ENCODE measurements around the gene C10orf67.

C10orf67 gene

DNA sequence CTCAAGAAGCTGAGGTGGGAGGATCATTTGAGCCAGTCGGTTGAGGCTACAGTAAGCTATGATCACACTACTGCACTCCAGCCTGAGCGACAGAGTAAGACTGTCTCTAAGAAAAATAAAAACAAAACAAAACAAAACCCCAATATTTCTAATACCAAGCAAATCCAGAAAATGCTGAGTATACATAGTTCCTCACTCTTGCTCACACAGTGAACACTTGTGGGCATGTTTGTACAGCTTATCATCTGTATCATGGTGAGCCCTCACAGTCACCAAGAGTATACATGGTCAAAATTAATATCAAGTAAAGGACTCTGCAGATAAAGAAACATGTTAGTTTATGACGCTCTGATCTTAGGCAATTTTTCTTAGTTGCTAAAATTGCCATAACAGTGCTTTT lies 41.5 kb upstream of the C10orf67 start:
- TF ChIP-seq, protein P1, sequence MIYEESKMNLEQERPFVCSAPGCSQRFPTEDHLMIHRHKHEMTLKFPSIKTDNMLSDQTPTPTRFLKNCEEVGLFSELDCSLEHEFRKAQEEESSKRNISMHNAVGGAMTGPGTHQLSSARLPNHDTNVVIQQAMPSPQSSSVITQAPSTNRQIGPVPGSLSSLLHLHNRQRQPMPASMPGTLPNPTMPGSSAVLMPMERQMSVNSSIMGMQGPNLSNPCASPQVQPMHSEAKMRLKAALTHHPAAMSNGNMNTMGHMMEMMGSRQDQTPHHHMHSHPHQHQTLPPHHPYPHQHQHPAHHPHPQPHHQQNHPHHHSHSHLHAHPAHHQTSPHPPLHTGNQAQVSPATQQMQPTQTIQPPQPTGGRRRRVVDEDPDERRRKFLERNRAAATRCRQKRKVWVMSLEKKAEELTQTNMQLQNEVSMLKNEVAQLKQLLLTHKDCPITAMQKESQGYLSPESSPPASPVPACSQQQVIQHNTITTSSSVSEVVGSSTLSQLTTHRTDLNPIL (CRISPR knock-in tag; IDR thresholded peaks at IDR 0.05; ENCODE audit: low read depth), result no peak
- TF ChIP-seq RARB (CRISPR knock-in tag; IDR thresholded peaks at IDR 0.05), result no peak
- no peak for TF ChIP-seq GLIS3 (CRISPR knock-in tag; IDR thresholded peaks at IDR 0.05)
- TF ChIP-seq ARNTL (CRISPR knock-in tag; IDR thresholded peaks at IDR 0.05; ENCODE audit: borderline replicate concordance, low read depth), result no peak
- no peak for TF ChIP-seq ZNF8 (CRISPR knock-in tag; IDR thresholded peaks at IDR 0.05)
- no peak for TF ChIP-seq PPARA (CRISPR knock-in tag; IDR thresholded peaks at IDR 0.05; ENCODE audit: borderline replicate concordance)
- TF ChIP-seq, protein P2, sequence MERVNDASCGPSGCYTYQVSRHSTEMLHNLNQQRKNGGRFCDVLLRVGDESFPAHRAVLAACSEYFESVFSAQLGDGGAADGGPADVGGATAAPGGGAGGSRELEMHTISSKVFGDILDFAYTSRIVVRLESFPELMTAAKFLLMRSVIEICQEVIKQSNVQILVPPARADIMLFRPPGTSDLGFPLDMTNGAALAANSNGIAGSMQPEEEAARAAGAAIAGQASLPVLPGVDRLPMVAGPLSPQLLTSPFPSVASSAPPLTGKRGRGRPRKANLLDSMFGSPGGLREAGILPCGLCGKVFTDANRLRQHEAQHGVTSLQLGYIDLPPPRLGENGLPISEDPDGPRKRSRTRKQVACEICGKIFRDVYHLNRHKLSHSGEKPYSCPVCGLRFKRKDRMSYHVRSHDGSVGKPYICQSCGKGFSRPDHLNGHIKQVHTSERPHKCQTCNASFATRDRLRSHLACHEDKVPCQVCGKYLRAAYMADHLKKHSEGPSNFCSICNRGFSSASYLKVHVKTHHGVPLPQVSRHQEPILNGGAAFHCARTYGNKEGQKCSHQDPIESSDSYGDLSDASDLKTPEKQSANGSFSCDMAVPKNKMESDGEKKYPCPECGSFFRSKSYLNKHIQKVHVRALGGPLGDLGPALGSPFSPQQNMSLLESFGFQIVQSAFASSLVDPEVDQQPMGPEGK (CRISPR knock-in tag; IDR thresholded peaks at IDR 0.05; ENCODE audit: borderline replicate concordance), result no peak
- TF ChIP-seq, protein P3, sequence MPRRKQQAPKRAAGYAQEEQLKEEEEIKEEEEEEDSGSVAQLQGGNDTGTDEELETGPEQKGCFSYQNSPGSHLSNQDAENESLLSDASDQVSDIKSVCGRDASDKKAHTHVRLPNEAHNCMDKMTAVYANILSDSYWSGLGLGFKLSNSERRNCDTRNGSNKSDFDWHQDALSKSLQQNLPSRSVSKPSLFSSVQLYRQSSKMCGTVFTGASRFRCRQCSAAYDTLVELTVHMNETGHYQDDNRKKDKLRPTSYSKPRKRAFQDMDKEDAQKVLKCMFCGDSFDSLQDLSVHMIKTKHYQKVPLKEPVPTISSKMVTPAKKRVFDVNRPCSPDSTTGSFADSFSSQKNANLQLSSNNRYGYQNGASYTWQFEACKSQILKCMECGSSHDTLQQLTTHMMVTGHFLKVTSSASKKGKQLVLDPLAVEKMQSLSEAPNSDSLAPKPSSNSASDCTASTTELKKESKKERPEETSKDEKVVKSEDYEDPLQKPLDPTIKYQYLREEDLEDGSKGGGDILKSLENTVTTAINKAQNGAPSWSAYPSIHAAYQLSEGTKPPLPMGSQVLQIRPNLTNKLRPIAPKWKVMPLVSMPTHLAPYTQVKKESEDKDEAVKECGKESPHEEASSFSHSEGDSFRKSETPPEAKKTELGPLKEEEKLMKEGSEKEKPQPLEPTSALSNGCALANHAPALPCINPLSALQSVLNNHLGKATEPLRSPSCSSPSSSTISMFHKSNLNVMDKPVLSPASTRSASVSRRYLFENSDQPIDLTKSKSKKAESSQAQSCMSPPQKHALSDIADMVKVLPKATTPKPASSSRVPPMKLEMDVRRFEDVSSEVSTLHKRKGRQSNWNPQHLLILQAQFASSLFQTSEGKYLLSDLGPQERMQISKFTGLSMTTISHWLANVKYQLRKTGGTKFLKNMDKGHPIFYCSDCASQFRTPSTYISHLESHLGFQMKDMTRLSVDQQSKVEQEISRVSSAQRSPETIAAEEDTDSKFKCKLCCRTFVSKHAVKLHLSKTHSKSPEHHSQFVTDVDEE (CRISPR knock-in tag; IDR thresholded peaks at IDR 0.05), result no peak
- TF ChIP-seq ESRRG (CRISPR knock-in tag; IDR thresholded peaks at IDR 0.05), result no peak
- TF ChIP-seq TCF4 (CRISPR knock-in tag; IDR thresholded peaks at IDR 0.05; ENCODE audit: borderline replicate concordance), result no peak
- no peak for TF ChIP-seq ZFP30 (CRISPR knock-in tag; IDR thresholded peaks at IDR 0.05)
- TF ChIP-seq ZC3H10 (CRISPR knock-in tag; IDR thresholded peaks at IDR 0.05), result no peak
- ATAC-seq, result no peak

DNA sequence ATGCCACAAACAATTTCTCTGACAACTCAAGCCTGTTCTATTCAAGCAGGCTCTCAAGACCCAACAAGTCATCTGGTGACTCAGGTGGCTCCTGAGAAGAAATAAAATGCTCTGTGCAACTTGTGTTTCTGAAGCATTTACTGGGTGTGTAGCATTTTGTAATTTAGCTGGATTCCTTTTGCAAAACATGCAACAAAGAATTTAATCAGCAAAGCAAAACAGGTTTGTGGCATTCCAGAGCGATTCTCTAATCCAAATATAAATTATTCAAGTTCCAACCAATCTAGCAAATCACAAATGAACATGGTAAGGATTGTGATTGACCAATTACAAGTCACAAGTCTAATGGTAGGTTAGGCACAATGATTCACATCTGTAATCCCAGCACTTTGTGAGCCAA lies 39.8 kb upstream of the C10orf67 start:
- TF ChIP-seq ZNF8 (CRISPR knock-in tag; IDR thresholded peaks at IDR 0.05) (no peak), GLIS3 (CRISPR knock-in tag; IDR thresholded peaks at IDR 0.05) (no peak), TOX (CRISPR knock-in tag; IDR thresholded peaks at IDR 0.05; ENCODE audit: borderline replicate concordance) (no peak), ZFP30 (CRISPR knock-in tag; IDR thresholded peaks at IDR 0.05) (no peak), BACH2 (CRISPR knock-in tag; IDR thresholded peaks at IDR 0.05; ENCODE audit: borderline replicate concordance) (no peak)
- TF ChIP-seq, protein P4, sequence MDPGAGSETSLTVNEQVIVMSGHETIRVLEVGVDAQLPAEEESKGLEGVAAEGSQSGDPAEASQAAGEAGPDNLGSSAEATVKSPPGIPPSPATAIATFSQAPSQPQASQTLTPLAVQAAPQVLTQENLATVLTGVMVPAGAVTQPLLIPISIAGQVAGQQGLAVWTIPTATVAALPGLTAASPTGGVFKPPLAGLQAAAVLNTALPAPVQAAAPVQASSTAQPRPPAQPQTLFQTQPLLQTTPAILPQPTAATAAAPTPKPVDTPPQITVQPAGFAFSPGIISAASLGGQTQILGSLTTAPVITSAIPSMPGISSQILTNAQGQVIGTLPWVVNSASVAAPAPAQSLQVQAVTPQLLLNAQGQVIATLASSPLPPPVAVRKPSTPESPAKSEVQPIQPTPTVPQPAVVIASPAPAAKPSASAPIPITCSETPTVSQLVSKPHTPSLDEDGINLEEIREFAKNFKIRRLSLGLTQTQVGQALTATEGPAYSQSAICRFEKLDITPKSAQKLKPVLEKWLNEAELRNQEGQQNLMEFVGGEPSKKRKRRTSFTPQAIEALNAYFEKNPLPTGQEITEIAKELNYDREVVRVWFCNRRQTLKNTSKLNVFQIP (CRISPR knock-in tag; IDR thresholded peaks at IDR 0.05; ENCODE audit: borderline replicate concordance, low read depth), result no peak
- TF ChIP-seq, protein P3 (CRISPR knock-in tag; IDR thresholded peaks at IDR 0.05), result no peak
- TF ChIP-seq, protein P1 (CRISPR knock-in tag; IDR thresholded peaks at IDR 0.05; ENCODE audit: low read depth), result no peak
- no peak for ATAC-seq

DNA sequence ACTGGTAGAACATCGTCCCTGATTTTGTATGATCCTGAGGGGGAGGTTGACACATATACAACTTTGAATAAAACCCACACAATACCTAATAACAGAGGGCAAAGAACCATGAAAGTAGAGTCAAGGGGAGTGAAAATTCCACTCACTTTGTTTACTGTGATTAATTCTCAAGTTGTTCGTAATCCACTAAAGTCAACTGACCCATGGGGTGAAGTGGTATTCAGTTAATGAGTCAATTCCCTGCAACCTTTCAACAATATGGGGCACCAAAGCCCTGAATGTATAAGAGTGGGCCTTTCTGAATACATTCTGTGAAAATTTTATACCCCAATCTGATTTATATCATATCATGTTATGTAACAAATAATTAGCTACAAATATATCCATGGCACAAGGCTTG lies 39.0 kb upstream of the C10orf67 start:
- no peak for TF ChIP-seq ZNF8 (CRISPR knock-in tag; IDR thresholded peaks at IDR 0.05)
- no peak for TF ChIP-seq ZFP30 (CRISPR knock-in tag; IDR thresholded peaks at IDR 0.05)
- TF ChIP-seq BACH2 (CRISPR knock-in tag; IDR thresholded peaks at IDR 0.05; ENCODE audit: borderline replicate concordance), result no peak
- TF ChIP-seq ZFP3 (CRISPR knock-in tag; IDR thresholded peaks at IDR 0.05), result no peak
- no peak for TF ChIP-seq CSDC2 (CRISPR knock-in tag; IDR thresholded peaks at IDR 0.05)
- TF ChIP-seq TCF4 (CRISPR knock-in tag; IDR thresholded peaks at IDR 0.05; ENCODE audit: borderline replicate concordance), result no peak
- no peak for ATAC-seq
